HG03280 (cell line): ENCODE measurements around the gene ZNF516.
"Not testable (repeated sequence)": the region's sequence is repeated elsewhere in the genome, so short reads cannot be mapped to it uniquely, and the experiment has no call there.

Experiments used
- ATAC-seq: cut with Tn5 transposase; IDR thresholded peaks from one replicate; pipeline ENCODE4 v1.9.1; 2021; ENCODE audit warnings: mild to moderate bottlenecking, moderate library complexity; ENCODE audit not compliant: unreplicated experiment

ZNF516 gene

DNA sequence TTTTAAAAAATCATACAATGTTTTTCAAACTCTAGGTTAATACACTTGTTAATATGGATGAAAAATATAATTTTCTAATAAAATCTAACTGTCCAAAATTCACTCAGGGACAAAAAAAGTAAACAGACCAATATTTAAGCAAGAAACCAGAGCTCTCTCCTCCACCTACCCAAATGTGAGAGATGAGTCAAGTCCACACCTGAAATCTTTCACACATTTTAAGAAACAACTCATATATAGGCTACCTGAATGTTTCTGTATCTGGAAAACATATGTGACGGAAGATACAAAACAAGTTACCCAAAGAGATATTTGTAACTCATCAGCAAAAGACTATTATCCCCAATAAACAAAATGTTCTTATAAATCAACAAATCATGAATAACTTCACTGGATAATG, 20.2 kb downstream of the ZNF516 start:
- no peak for ATAC-seq

DNA sequence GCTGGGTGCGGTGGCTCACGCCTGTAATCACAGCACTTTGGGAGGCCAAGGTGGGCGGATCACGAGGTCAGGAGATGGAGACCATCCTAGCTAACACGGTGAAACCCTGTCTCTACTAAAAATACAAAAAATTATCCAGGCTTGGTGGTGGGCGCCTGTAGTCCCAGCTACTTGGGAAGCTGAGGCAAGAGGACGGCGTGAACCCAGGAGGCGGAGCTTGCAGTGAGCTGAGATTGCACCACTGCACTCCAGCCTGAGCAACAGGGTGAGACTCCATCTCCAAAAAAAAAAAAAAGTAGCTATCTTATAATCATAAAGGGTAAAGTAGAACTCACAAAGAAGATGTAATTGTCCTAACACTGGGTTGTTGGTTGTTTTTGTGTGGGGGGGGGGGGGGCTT, 21.5 kb downstream of the ZNF516 start:
- not testable (repeated sequence) for ATAC-seq

DNA sequence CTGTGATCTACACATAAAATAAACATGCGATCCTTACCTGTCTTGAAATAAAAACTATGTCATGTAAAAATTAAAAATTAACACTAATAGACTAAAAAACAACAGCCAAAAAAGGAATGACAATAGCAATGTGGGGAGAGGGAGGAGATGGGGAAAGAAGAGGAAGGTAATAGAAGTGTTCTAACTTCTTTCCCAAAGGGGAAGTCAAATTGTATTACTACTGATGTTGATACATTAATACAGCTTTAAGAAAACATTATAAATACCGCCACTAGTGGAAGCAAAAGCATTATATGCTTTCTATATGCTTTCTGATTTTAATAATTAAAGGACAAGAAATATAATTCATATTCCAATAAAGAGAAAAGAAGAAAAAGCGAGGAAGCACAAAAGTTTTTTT, 22.2 kb downstream of the ZNF516 start:
- no peak for ATAC-seq

DNA sequence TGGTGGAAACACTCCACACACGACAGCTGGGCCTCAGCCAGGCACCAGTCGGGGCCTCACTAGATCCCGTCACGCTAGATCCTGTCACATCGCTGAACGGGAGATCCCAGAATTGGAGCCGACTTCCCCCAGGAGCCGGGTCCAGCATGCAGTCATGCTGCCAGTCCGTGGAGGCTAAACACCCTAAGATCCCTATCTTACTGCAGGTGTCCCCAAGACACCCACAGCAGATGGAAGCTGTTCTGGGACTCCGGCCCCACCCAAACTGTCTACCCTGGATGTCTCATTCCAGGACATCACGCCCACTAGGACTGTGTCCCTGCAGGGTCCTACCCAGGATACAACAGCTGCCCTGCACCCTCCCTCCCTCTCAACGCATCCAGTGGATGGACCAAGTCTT, 23.4 kb downstream of the ZNF516 start:
- ATAC-seq = no peak

DNA sequence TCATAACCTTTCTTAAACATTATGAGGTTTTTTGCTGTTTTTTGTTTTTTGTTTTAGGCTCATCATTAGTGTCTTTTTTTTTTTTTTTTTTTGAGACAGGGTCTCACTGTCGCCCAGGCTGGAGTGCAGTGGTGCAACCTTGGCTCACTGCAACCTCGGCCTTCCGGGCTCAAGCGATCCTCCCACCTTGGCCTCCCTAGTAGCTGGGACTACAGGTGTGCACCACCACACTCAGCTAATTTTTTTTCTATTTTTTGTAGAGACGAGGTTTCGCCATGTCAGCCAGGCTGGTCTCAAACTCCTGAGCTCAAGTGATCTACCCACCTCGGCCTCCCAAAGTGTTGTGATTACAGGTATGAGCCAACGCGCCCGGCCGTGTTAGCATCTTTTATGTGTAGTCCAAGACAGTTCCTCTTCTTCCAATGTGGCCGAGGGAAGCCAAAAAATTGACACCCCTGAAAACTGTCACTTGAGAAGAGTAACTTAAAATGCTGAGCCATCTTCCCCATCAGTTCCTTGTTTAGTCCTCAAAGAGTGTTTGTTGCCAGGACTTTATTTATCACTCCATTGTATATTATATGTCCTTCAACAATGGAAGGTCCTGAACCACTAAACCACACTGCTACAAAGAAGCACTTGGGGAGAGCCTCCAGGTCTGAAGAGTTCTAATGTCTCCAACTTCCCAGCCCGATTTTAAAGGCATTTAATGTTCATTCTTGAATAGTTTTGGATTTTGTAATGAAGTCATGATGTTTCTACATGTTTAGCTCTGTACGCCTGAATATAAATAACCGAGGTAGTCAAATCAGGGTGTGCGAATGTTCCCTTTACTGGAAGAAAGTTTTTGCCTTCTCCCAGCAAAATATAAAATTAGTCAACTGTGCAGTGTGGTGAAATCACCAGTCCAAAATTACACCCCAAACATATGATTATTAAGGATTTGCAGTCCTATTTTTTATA, 26.4 kb downstream of the ZNF516 start:
- no peak for ATAC-seq

DNA sequence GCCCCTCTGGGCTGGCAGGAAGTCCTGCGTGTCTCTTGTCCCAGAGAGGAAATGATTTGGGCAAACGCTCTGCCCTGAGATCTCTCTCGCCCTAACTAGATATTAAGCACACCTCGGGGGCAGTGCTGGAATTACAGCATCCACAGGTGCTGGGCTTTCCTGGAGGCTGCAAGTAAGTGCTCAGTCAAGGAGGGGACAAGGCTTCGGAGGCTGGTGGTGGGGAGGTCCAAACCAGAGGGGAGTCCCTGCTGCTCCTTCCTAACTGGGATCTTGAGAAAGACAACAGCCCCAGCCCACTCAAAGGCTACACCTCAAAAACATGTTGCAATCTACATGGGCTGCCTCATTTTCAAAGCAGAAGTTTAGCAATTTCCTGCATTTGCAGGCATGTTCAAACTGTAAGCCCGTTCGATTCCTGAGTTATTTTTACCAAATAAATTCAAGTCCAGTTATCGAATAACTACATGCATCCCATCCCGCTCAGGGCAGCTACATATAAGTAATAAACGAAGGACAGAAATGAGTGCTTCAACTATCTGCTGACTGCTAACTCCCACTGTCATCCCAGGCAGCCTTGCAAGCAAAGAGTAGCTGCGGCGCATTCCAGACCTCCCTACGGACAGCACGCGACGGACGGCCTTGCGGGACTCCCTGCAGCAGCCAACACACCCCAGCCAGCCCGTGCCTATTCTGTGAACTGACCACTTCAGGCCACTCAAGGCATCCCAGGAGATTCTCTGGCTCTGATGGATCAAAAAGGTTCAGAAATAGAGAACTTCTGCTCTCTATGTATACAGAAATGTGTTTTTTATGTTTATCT, 27.5 kb downstream of the ZNF516 start:
- ATAC-seq = no peak

DNA sequence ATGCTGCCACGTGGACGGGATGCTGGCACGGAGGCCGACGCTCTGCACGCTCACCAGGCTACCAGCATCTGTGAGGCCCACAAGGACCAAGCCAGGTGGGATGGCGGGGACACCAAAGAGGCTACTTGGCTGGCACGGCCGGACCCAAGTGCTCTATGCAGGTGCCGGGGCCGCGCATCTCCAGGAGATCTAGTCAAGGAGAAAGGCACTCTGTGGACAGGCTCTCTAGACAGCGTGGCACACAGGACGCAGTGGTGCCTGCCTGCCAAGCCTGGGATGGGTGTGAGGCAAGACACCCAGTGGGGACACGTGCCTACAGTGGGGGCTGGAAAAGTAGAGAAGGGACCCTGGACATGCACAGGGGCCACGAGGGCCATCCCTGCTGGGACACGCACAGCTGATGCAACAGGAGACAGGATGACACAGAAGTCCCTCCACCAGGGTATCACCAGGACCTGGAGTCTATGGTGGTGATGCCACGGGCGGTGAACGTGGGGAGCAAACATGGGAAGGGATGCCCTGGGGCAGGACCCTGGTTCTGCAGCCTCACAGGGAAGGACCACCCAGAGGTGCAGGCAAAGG, 28.5 kb downstream of the ZNF516 start:
- ATAC-seq = no peak

DNA sequence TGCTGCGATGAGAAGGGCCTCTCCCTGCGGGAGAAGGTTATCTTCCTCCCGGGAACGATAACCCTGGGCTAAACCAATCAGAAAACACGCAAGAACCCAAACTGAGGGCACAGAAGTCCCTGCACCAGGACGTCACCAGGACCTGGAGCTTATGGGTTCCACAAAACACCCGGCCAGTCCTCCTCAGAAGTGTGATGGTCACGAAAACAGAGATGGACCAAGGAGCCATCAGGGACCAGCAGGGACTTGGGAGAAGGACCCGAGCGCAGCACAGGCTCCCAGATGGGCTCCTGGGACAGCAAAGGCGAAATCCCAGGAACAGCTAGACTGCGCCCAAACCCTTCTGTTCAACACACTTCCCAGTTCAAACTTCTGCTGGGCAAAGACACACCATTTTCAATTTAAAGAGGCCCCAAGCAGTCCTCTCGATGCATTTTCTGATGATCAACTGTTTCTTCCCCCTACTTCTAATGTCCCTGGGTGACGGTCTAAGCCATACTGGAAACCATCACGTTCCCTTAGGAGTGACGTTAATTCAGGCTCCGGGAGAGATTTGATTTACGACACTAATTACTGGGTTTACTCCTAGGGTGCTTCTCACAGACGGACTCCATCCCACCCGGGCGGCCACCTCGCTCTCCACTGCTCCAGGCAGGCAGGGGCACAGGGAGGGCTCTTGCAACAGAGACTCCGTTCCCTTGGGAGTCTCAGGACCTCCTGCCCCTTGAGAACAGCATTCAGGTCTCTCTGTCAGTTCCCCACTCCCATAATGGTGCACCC, 29.2 kb downstream of the ZNF516 start:
- no peak for ATAC-seq

DNA sequence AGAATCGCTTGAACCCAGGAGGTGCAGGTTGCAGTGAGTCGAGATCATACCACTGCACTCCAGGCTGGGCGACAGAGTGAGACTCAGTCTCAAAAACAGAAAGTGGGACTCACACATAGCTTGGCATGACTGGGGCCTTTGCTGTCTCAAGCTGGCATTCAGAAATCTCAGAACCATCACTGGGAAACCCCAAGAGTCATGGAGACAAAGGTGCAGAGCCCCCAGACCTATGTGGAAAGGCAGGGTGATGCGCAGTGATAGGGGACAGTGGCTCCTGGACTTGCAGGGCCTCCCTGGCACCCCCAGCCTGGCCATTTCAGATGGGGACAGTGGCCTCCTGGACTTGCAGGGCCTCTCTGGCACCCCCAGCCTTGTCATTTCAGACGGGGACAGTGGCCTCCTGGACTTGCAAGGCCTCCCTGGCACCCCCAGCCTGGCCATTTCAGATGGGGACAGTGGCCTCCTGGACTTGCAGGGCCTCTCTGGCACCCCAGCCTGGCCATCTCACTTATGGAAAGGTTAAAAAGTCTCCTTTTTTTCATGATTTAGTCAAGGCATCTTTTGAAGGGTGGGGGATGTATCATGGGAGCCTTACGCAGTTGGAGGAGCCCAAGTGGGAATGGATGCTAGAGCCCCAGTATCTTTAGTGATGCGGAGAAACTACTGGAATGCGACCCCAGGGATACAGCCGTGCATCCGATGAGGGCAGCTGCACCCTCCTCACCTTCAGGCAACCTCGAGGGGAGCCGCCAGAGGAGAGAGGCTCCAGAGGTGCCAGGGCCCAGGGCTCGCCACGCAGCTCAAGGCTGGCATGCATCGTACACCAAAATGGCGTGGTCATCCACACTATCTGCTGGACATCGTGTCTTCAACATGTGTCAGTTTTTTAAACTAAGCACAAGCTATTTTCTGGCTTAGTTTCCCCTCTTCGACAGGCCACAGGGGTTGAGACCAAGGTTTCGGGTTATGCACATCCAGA, 30.5 kb downstream of the ZNF516 start:
- ATAC-seq = no peak

DNA sequence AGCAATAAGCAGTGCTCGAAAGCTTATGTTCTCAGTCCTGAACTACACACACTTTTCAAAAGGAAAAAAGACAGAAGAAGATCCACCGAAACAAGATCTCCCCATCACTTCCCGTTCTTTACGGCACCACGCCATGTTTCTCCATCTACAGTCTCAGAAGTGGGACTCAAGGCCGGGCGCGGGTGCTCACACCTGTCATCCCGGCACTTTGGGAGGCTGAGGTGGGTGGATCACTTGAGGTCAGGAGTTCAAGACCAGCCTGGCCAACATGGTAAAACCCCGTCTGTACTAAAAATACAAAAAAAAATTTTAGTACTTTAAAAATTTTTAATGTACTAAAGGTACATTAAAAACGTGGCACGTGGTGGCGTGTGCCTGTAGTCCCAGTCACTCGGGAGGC, 31.2 kb downstream of the ZNF516 start:
- no peak for ATAC-seq

DNA sequence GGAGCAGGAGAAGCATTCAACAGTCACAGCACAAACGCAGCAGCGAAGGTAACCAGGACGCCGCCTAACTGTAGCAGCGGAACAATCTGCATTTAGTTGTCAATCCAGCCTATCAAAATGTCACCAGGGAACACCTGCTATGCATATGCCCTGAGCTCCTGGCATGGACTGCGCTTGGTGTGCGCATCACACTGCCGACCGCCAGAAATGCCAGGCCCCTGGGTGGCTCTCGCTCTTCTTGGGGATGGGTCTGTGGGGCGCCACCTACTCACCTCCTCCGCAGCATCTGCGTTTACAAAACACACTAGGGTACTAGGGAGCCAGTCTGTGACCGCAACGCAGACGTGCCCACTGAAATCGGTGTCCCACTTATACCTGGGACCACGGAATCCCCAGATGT, 31.7 kb downstream of the ZNF516 start:
- no peak for ATAC-seq

DNA sequence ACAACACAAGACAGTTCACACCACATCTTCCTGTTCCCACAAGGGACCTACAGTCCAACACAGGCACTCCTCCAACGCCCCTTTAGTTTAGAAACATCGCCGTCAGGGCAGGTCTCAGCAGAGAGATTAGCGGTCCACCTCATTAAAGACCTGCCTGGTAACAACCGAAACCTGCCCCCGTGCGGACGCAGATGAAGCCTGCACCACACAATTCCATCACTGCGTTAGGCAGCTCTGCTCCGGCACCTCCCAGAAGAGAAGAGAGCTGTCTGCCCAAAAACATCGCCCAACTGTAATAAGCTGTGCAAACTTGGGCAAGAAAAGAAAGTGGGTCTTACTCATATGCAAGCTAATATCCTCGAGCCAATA, 32.7 kb downstream of the ZNF516 start:
- ATAC-seq = no peak

DNA sequence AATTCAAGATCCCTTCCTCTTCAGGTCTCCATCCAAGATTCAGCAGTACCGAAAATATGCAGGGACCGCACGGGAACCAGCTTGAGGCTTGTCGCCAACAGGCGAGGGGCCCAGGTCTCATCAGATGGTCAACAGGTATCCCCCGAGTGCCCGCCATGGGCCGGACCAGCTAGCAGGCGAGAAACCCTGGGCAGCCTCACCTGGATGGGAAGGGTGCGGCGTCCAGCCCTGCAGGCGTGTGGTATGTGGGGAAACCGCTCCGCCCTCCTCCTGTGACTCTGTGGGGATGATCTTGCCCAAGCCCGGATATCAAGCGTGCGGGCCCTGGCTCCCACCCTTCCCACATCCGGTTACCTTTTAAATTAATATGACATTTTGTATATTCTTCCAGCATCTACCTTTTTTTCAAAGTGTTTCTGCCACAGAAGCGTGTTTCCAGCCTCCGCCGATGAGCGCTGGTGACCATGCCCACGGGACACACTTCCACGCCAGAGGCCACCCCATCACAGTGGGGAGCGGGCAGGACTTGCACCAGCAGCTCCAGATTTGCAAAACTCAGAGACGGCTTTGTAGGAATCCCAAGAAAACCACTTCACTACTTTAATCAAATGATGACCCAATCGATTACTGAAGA, 33.2 kb downstream of the ZNF516 start:
- ATAC-seq = no peak

DNA sequence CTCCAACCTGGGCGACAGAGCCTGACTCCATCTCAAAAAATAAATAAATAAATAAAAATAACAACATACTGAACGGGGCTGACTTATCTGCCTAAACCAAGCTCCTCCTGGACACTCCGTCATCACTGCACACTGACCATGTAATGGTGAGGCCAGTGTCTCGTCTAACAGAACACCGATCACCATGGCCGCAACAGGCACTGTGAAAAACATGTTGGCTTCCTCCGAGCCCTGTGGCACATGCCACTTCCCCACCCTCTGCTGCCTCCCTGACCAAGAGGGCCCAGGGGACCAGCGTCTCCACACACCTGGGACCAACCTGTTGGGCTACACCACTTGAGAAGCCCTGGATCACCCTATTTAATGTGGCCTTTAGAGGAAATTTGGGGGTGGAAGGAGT, 33.9 kb downstream of the ZNF516 start:
- ATAC-seq = no peak

DNA sequence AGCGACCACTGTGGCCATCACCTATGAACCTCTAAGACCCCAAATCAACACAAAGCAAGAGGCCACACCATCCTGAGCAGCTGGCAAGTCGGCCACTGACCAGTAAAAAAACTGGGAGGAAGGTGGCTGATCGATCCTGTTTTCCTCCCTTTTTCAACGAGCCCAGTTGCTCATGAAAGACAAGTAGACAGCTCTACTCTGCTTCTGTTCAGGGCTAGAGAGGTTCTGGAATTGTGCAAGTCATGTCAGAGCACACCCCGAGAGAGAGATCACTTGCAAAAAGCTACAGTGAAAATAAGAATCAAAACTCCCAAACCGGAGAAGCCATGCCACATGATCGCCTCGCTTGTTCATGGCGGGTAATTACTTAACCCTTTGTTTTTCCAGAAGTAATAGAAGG, 34.6 kb downstream of the ZNF516 start:
- no peak for ATAC-seq

DNA sequence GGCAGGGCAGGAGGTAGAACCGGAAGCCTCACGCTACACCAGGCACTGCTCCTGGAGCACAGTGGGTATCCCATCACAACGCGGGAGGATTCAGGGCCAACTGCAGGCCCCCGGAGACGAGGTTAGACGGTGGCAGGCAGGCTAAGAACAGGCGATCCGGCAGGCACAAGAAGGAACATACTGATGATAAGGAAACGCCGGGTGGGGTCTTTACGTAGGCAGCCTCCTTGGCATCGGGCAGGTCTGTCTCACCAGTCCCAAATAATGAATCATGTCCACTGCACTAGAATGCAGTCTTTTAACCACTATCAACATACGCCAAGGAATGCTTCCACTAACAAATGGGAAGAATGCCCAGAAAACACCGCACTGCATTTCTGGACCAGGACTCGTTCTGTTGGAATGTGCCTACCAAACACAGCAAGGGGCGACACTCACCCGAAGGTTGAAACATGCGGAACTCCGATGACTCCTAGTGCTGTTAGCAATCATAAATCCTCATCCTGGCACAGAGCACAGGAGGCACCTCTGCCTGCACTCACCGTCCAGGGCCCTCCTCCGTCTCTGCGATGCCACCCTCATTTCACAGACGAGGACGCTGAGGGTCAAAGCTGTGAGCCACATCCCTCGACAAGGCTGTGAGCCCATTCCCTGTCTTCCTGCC, 35.2 kb downstream of the ZNF516 start:
- ATAC-seq = no peak

DNA sequence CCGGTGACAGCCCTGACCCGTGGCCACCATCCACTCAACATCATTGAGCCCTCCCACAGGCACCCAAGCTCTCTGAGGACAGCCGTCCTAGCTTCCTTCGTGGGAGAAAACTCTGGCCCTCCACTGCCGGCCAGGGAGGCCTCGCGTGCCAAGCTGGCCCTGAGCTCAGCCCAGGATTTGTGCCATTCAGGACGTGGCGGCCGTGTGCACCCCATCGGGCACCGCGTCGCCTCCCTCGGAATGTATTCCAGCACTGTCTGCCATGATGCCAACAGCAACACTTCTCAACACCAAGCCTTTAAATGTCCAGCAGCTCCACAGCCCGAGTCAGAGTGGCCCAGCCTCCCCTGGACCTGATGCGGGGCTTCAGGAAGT, 35.7 kb downstream of the ZNF516 start:
- ATAC-seq = no peak

DNA sequence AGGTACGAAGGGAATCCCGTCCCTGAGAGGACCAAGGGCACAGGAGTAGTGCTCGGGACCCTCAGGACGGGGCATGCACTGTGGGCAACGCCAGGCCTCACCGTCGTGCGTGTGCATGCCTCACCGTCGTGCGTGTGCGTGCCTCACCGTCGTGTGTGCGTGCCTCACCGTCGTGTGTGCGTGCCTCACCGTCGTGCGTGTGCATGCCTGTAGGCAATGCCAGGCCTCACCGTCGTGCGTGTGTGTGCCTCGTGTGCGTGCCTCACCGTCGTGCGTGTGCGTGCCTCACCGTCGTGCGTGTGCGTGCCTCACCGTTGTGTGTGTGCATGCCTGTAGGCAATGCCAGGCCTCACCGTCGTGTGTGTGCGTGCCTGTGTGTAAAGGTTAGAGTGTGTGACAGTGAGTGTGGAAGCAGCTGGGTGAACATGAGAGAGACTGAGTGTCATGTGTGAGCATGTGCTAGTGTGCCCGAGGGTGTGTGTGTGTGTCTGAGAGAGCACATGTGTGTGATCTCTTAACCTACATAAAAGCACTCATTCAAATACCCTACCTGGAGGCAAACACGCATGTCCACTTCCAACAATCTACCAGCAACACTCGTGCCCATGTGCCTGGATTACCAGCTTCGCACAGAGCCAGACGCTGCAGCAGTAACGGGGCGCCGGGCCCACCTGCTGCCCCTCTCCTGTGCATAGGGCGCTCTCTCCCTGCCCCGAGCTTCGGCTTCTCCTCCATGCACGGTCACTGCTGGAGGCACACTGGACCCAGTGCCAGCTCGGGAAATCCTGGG, 36.3 kb downstream of the ZNF516 start:
- ATAC-seq = no peak
